ES-I3 (cell line): Measurements from ENCODE around the gene EPN1.

Experiments used
- H3K36me3 ChIP-seq: 2 replicates; pipeline ENCODE4 v1.6.1; 2013; ENCODE audit warnings: mild to moderate bottlenecking, low read length, control low read depth, moderate library complexity; ENCODE audit not compliant: insufficient read depth
- H3K4me1 ChIP-seq: 2 replicates; pipeline ENCODE4 v1.6.1; 2013; ENCODE audit warnings: mild to moderate bottlenecking, control low read depth, low read length; ENCODE audit not compliant: insufficient read depth
- H3K9ac ChIP-seq: 2 replicates; pipeline ENCODE4 v1.6.1; 2013; ENCODE audit warnings: low read depth, mild to moderate bottlenecking, low read length, moderate library complexity
- H3K9me3 ChIP-seq: 2 replicates; pipeline ENCODE4 v1.6.1; 2013; ENCODE audit warnings: mild to moderate bottlenecking, low read length, moderate library complexity; ENCODE audit not compliant: control insufficient read depth, insufficient read depth

EPN1 gene

DNA sequence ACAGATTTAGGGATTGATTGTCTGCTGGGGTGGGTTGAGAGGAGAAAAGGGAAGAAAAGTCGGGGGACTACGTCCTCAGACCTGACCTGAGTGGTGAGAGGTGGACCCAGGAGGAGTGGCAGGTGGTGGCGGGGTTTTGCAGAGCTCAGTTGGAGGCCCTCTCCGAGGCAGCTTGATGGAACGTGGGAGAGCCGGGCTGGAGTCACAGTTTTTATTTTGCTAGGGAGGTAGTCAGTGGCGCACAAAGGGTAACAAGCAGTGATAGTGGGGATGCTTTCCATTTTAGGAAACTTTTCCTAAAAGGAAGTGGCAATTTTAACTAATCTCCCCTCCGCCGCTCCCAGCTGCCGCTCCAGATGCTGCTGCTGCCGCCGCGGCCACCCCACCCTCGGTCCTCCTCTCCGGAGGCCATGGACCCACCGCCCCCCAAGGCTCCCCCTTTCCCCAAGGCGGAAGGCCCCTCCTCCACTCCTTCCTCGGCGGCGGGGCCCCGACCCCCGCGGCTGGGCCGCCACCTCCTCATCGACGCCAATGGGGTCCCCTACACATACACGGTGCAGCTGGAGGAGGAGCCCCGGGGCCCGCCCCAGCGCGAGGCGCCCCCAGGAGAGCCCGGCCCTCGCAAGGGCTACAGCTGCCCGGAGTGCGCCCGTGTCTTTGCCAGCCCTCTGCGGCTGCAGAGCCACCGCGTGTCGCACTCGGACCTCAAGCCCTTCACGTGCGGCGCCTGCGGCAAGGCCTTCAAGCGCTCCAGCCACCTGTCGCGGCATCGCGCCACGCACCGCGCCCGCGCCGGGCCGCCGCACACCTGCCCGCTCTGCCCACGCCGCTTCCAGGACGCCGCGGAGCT is 32.6 kb upstream of the EPN1 start:
- Histone ChIP-seq H3K36me3 (peaks cover 9% of the 10 kb centered on the region), H3K4me1 (no peaks in the 10 kb centered on the region; the same call in 1 of the 2 replicates), H3K9ac (peak overlapping the region; percentile 89), H3K9me3 (no peaks in the 10 kb centered on the region)

DNA sequence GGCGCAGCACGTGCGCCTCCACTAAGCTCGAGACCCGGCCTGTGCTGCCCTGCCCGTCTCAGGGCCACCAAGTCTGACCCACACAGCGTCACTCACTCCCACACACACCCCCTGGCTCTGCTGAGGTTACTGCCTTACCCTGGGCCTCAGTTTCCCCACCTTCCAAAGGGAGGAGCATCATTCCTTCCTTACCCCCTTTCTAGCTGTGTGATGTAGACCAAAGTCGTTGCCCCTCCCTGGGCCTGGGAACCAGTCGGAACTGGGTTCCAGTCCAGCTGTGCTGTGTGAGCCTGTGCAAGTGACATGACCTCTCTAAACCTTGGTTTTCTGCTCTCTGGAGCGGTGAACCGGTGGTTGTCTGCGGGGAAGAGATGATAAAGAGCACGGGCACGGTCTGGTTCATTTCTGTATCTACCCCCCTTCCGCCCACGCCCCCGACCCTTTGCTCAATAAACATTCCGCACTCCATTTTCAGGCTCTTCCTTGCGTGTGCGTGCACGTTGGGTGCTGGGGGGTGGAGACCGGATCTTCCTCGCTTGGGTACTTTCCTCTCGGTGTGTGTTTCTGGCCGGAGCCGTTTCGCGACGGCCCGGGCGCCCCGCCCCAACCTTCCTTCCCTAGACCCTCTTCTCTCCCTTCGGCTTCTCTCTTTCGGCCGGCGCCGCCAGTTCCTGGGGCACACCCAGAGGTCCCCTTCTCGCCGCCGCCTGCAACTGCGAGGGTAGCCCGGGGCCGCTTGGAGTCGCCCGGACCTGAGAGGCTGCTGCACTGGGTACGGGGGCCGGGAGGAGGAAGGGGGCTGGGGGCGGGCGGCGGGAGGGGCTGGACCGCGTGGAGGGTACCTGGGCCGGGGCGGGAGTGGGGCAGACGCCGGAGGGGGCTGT is 31.8 kb upstream of the EPN1 start, which contains the start of gene ZNF581:
Gene ZNF581, plus strand, starts transcription at position 647 of the 884 bp plus-strand sequence. CDS start 923 bp downstream, outside the sequence.
- no peaks in the 10 kb centered on the region; the same call in 1 of the 2 replicates for H3K4me1 ChIP-seq
- H3K9me3 ChIP-seq, result no peaks in the 10 kb centered on the region
- peak within 1 kb of the TSS; percentile 89 for H3K9ac ChIP-seq
- H3K36me3 ChIP-seq, result peaks cover 9% of the 10 kb centered on the region

DNA sequence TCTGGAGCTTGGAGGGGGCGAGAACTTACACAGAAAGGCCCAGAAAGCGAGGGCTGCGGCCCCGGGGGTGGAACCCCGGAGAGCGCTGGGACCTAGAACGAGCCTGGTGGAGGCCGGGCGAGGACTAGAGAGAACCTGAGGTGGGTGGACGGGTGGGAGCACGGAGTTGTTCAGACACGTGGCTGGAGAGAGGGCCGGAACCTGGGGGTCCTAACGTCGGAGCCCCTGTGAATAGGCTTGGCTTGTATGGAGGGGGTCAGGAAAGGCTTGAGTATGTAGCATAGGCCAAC is 31.2 kb upstream of the EPN1 start:
- Histone ChIP-seq H3K4me1 (no peaks in the 10 kb centered on the region; the same call in 1 of the 2 replicates), H3K36me3 (peaks cover 9% of the 10 kb centered on the region), H3K9ac (peak overlapping the region; percentile 65), H3K9me3 (no peaks in the 10 kb centered on the region)

DNA sequence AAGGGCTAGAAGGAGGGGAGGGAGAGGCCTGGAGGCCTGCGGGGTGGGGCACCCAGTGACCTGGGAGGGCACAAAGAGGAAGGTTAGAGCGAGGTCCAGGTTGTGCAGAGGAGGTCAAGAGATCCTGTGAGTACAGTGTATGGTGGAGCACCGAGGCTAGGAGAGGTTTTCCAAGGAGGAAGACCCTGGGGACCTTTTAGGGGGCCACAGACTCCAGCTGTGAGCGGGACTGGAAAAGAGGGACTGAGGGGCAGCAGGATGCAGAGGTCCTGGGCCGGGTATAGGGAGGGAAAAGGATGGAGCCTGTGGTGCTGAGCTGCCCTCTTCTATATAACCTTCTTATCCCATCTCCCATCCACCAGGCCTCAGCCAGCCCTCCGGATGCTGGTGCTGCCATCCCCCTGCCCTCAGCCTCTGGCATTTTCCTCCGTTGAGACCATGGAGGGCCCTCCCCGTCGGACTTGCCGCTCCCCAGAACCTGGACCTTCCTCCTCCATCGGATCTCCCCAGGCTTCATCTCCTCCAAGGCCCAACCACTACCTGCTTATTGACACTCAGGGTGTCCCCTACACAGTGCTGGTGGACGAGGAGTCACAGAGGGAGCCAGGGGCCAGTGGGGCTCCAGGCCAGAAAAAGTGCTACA is 30.7 kb upstream of the EPN1 start:
- Histone ChIP-seq H3K9ac (peak overlapping the region; percentile 65), H3K9me3 (no peaks in the 10 kb centered on the region), H3K36me3 (peaks cover 9% of the 10 kb centered on the region), H3K4me1 (no peaks in the 10 kb centered on the region; the same call in 1 of the 2 replicates)

DNA sequence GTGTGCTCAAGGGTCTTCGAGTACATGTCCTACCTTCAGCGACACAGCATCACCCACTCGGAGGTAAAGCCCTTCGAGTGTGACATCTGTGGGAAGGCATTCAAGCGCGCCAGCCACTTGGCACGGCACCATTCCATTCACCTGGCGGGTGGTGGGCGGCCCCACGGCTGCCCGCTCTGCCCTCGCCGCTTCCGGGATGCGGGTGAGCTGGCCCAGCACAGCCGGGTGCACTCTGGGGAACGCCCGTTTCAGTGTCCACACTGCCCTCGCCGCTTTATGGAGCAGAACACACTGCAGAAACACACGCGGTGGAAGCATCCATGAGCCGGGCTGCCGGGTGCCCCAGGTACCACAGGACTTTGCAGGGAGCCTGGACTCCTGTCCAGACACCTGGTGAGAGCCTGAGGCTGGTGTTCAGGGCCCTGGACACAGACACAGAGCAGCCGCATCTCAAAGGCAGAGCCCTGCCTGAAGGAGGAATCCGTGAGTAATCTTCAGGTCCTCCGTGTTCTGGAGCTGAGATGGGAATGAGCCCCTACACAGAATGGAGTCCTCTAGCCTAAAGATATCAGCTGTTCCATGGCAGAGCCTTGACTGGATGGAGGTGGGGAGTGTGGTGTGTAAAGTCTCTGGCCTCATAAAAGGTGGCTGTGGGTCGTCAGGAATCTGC is 30.0 kb upstream of the EPN1 start:
- H3K9me3 ChIP-seq, result no peaks in the 10 kb centered on the region
- peaks cover 9% of the 10 kb centered on the region for H3K36me3 ChIP-seq
- no peaks in the 10 kb centered on the region; the same call in 1 of the 2 replicates for H3K4me1 ChIP-seq
- H3K9ac ChIP-seq, result no peak overlapping the region

DNA sequence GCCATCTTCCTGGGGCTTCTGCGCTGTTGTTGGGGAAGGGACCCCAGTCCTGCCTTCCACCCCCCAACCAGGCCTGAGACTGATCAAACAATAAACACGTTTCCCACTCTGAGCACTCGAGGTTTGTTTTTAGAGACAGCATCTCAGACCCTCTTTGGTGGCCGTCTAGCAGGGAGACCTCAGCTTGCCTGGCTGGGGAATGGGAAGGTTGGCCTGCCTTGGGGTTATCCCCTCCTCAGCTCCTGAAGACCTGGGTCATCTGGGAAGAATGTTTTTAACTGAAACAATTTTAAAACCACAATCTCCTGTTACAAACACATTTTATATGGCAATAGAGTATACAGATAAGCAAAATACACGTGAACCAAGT is 29.5 kb upstream of the EPN1 start:
- H3K4me1 ChIP-seq, result no peaks in the 10 kb centered on the region; the same call in 1 of the 2 replicates
- H3K36me3 ChIP-seq, result peaks cover 9% of the 10 kb centered on the region
- H3K9me3 ChIP-seq, result no peaks in the 10 kb centered on the region
- no peak overlapping the region for H3K9ac ChIP-seq

DNA sequence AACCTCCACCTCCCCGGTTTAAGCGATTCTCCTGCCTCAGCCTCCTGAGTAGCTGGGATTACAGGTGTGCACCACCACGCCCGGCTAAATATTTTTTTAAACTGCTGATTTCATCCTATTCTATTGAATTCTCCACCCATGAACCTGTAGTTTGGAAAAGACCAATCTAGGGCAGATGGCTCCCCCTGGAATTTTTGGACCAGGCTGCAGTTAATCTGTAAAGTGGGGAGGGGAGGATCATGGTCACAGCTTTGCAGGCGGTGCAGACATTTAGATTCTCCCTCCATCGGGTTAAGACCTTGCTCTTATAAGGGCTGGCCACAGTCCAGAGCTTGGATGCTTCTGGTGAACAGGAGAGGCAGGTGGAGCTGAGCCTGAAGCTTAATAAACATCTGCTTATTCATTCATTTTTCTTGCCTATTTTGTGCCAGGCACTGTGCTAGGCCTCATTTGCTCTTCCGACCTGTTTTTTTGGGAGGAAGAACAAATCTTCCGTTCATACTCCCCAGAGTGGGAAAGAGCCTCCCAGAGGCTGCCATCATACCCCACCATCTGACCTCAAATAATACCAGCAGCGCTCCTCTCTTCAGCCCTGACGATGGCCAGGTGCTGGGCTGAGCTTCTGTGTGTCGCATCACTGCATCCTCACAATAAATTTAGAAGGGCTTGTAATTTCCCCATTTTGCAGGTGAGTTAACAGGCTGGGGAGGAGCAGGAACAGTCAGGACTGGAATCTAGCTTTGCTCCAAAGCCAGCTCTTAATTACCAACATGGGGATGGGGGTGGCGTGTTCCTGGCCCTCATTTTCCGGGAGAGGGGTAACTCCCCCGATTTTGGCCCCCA is 27.9 kb upstream of the EPN1 start:
- Histone ChIP-seq H3K9me3 (no peaks in the 10 kb centered on the region), H3K36me3 (peaks cover 9% of the 10 kb centered on the region), H3K4me1 (no peaks in the 10 kb centered on the region; the same call in 1 of the 2 replicates), H3K9ac (peak overlapping the region; percentile 92)

DNA sequence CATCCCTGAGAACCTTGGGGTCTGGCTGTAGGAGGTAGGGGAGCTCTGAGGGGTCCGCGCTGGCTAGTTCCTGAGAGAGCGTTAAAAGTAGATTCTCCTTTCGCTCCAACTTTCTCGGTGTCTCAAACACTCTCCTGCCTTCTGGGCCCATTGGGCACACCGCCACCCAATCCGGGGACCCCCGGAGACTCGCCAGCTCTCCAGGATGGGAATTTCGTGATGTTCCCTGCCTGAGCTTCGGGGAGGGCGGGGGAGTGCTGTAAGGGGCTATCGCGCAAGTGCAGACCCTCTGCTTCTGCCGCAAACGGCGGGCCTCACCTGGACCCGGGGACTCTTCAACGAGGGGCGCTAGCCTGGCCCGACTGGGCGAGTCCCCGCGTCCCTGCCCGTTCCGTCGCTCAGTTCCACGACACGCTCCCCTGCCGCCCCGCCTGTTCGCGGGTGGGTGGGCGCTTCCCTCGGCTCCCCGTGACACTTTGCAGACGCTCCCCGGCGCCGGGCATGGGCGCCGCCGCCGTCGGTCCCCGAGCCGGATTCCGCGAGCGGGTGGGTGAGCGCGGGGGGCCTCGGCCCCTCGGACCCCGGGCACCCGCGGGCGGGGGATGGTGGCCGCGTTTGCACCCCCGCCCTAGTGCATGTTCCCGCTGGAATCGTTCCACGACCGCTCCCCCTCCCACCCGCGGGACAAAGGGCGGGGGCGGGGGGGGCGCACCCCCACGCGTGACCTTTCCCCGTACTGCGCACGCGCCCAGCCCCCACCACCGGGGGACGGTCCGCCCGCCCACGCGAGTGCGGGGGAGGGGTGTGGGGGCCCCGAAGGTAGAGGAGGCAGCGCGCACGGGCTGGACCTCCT is 27.1 kb upstream of the EPN1 start, which contains the start of gene CCDC106:
Gene CCDC106, plus strand, starts transcription at position 481 of the 853 bp plus-strand sequence. CDS start 835 bp downstream, outside the sequence.
- Histone ChIP-seq H3K4me1 (no peaks in the 10 kb centered on the region; the same call in 1 of the 2 replicates), H3K9me3 (no peaks in the 10 kb centered on the region), H3K9ac (peak within 1 kb of the TSS; percentile 92), H3K36me3 (peaks cover 9% of the 10 kb centered on the region)

DNA sequence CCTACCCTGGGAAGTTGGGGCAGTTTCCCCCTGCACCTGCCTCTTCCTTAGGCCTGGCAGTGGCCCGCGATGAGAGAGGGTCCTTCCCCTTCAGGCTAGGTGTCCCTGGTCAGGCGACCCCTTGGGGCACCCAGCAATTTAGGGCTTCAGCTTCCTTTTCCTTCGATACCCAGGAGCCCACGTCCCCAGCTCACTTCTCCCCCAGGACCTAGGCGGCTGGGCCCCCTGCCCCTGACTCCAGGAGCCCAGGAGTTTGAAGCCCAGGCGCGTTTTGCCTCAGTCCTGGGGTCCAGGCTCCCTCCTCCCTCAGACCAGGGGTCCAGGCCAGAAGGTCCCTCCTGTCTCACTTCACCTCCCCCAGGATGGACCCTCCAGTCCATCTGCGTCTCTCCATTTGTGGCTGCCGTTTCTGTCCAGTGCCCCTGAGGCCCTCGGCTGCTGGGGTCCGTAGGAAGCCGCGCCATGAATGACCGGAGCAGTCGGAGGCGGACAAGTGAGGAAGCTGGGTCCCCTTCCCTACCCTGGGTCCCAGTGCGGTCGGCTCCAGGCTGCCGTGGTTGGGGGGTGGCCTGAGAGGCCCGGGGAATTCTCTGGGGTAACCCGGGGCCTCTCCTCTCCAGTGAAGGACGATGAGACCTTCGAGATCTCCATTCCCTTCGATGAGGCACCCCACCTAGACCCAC is 26.3 kb upstream of the EPN1 start:
- Histone ChIP-seq H3K36me3 (peaks cover 9% of the 10 kb centered on the region), H3K9me3 (no peaks in the 10 kb centered on the region), H3K4me1 (no peaks in the 10 kb centered on the region; the same call in 1 of the 2 replicates), H3K9ac (peak overlapping the region; percentile 92; the same call in 1 of the 2 replicates)

DNA sequence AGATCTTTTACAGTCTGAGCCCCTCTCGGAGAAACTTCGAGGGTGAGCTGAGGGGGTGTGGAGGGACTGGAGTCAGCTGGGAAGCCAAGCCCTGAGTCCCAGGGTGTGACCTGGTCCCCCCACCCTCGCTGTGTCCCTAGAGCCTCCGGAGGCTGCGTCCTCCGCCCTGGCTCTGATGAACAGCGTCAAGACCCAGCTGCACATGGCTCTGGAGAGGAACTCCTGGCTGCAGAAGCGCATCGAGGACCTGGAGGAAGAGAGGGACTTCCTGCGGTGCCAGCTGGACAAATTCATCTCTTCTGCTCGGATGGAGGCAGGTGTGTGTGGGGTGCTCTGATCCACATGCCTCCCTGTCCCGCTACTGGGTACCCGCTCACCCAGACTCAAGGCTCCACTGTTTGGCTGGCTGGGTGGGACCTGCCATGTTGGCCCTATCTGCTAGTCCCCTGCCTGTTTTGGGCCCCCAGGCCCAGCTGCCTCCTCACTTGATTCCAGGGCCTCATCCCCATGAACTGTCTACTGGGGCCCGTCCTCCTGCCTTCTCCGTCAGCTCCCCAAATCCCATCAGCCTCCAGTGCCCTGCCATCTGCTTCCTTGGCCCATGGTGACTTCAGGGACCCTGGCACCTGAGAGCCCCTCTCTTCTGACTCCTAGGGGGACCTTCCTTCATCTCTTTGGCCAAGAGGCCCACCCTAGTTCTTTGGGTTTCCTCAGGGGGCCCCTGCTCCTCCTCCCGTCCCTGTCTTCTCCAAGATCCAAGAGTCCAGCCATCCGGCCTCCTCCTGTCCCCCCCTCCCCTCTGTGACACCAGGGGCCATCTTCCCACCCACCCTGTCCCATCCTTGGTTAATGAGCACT is 25.5 kb upstream of the EPN1 start:
- H3K9me3 ChIP-seq, result no peaks in the 10 kb centered on the region

DNA sequence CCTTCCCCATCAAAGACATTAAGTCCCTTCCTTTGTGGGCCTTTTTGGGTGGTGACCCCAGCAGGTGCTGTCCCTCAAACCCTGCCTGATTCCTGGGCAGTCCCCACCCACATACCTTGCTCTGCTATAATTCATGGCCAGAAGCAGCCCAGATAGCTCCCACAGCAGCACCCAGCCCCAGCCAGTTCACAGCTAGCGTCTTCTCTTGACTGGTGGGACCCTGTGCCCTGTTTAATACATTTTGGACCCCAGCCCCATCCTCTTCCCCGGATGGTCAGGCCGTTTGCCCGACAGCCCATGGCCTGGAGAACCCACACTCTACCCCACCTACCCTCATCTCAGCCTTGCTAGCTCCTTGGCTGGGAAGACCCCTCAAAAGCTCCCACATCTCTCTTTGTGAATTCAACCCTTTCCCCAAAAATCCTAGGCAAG is 24.9 kb upstream of the EPN1 start:
- peaks cover 6% of the 10 kb centered on the region for H3K36me3 ChIP-seq
- H3K9ac ChIP-seq, result no peak overlapping the region
- H3K4me1 ChIP-seq, result no peaks in the 10 kb centered on the region

More for the DNA sequence above, 25.5 kb upstream of the EPN1 start:
- Histone ChIP-seq H3K4me1 (no peaks in the 10 kb centered on the region), H3K36me3 (peaks cover 9% of the 10 kb centered on the region), H3K9ac (no peak overlapping the region)

More for the DNA sequence above, 24.9 kb upstream of the EPN1 start:
- H3K9me3 ChIP-seq, result no peaks in the 10 kb centered on the region
